COLO829 (cell line): ENCODE measurements around the gene SCAMP4.

Experiments
- DNase-seq: peaks from one replicate; pipeline ENCODE4 v3.0.0; 2012; ENCODE audit warnings: low spot score

Gene SCAMP4

GRCh38 chr19:1938071-1938470, 32.9 kb downstream of the SCAMP4 start:
- DNase-seq = no peak

GRCh38 chr19:1941146-1942077, 36.2 kb downstream of the SCAMP4 start, which contains the start of gene CSNK1G2:
TSS of gene CSNK1G2 (plus strand) at chr19:1941172. CDS start at chr19:1969773, 28,601 bp downstream.
- no peak for DNase-seq

DNA sequence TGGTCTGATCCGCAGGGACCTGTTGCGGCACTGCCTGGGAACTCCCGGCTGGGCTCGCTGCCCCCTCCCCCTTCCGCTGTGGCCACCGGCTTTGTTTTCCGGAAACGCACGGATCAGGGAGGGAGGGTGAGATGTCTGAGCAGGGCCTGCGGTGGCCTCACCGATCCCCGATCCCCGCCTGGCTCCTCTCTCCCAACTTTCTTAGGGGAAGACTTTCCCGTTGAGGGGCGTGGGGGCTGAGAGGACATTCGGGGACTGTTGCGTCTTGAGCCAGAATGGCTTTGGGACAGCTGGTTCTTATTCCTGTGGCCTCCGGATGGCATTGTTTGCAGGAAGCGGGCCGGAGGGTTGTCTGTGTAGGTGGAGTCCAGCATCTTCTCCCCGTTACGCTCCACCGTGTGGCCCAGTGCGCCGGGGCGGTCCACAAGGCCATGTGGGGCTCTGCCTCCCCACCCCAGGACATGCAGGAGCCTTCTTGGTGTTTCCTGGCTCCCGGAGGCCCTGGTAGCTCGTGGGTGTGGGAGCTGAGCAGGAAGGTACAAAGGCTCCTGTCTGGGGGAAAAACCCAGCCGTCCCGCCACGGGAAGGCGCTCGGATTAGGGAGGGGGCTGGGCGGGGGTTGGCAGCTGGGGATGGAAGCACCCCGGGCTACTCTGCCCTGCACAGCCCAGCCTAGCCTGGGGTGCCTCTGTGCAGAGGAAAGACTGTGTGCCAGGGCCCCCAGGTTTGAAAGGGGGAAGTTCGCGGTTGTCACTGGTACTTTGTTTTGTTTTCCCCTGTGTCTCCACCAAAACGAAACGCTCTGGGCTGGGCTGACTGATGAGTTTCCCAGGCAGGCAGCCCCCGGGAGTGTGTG, 37.1 kb downstream of the SCAMP4 start:
- peak; percentile 53 for DNase-seq

- no peak for DNase-seq
Observed at GRCh38 chr19:1942934-1943555, 37.8 kb downstream of the SCAMP4 start.

- no peak for DNase-seq
Observed at GRCh38 chr19:1943661-1944087, 38.5 kb downstream of the SCAMP4 start.

- DNase-seq = no peak
Observed at GRCh38 chr19:1944088-1944915, 39.1 kb downstream of the SCAMP4 start.

DNA sequence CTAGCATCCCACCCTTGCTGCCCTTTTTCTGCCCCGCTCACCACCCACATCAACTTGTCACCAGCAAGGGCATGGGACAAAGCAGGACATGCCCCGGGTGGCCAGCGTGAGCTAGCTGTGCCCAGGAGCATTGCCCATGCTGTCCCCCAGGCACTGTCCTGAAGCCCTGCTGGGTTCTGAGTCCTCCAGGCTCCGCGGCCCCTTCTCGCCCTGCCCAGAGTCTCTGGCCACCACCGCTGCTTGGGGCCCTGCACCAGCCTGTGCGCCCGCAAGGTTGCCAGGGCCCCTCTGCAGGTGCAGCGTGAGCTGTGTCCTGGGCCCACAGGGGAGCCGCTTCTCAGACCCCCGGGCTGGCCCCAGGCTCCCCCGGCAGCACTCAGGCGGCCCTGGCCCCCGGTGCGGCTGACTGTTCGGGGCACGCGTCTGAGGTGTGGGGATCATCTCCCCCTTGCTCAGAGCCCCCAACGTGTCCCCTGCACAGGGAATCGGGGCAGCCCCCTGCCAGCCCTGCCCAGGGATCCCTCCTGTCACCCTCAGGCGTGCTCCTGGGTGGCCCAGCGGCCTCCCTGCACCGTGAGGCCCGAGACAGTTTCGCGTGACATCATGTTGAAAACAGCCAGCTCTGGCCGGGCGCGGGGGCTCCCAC, 39.8 kb downstream of the SCAMP4 start:
- no peak for DNase-seq

GRCh38 chr19:1945899-1946298, 40.7 kb downstream of the SCAMP4 start:
- DNase-seq = peak; percentile 48

- DNase-seq = no peak
Observed at GRCh38 chr19:1947651-1948209, 42.5 kb downstream of the SCAMP4 start.

GRCh38 chr19:1949304-1950101, 44.3 kb downstream of the SCAMP4 start:
- no peak for DNase-seq

DNA sequence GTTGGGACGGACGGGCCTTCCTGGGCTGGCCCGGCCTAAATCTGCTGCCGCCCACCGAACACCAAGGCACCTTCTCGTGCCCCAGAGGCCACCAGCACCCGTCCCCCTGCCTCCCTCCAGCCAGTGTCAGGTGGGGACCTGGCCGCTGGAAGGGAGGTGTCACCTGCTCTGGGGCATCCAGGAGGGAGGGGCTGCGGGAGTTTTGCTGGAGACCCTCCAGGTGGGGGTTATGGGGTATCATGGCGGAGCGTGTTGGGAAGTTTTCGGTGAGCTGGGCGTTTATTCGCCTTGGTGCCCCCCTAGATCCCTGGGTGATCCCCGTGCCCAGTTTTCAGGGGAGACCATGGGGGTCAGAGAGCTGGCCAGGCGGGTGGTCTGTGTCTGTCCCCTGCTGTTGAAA, 45.4 kb downstream of the SCAMP4 start:
- DNase-seq = no peak

GRCh38 chr19:1952635-1953034, 47.4 kb downstream of the SCAMP4 start:
- DNase-seq = no peak

DNA sequence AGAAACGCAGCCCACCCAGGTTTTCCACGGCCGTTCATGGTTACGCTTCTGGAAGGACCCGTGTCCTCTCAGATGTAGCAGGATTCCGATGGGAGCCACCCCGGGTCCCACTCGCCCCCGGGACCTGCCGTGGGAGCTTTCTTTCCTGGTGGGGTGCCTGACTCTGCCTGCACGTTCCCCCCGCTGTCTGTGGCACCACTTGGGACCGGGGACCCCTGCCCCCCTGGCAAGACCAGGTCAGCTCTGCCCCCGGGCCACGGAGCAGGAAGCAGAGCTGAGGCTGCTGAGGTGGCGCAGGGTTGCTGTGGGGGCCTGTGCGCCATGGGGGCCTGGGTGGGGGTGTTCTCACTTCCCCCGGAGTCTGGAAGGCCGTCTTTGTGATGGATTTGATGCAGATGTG, 47.8 kb downstream of the SCAMP4 start:
- DNase-seq = no peak

GRCh38 chr19:1953441-1954094, 48.4 kb downstream of the SCAMP4 start:
- no peak for DNase-seq

DNA sequence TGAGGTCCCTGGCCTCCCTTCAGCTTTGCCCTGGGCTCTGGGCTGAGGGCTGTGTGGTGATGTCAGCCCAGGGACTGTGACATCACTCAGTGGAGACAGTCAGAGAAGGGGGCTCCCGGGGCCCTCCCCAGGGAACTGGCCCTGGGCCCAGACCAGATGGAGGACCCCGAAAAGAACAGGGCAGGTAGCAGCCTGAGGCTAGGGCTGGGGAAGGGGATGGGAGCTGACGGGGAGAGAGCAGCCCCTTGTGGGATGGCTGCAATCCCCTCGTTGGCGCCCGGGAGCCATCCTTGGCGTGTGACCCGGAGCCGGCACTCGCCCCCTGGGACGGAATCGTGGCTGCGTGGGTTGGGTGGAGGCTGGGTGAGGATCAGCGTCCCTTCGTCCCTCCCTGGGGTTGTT, 49.3 kb downstream of the SCAMP4 start:
- no peak for DNase-seq

- DNase-seq = no peak
Observed at GRCh38 chr19:1955171-1956121, 50.2 kb downstream of the SCAMP4 start.

- DNase-seq = no peak
Observed at GRCh38 chr19:1956122-1956494, 50.9 kb downstream of the SCAMP4 start.

- no peak for DNase-seq
Observed at GRCh38 chr19:1956868-1957492, 51.8 kb downstream of the SCAMP4 start.
